ENCODE data around the gene GPM6B.

GPM6B gene

DNA sequence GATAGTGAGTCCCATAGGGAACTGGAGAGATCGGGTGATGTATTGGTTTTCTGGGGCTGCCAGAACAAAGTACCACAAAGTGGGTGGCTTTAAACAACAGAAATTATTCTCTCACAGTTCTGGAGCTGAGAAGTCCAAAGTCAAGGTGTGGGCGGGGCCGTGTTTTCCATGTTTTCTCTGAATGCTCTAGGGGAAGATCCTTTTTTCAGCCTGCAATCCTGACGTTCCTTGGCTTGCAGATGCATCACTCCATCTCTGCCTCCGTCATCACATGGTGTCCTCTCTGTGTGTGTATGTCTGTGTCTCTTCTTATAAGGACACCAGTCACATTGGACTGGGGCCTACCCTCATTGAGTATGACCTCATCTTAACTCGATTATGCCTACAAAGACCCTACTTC is 7.9 kb upstream of the GPM6B start:
- no peak for DNase-seq

DNA sequence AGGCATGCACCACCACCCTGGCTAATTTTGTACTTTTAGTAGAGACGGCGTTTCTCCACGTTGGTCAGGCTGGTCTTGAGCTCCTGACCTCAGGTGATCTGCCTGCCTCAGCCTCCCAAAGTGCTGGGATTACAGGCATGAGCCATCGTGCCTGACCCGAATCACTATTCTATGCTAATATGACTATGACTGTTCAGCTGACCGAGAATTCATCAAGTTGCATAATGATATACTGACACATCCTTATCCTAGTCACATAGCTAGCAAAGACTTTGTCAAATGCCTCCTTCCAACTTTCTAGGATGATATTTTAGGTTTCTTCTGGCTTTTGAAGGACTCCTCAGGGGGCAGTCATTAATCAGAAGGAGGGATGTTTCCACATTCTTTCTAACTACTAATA is 4.8 kb upstream of the GPM6B start:
- DNase-seq = no peak

DNA sequence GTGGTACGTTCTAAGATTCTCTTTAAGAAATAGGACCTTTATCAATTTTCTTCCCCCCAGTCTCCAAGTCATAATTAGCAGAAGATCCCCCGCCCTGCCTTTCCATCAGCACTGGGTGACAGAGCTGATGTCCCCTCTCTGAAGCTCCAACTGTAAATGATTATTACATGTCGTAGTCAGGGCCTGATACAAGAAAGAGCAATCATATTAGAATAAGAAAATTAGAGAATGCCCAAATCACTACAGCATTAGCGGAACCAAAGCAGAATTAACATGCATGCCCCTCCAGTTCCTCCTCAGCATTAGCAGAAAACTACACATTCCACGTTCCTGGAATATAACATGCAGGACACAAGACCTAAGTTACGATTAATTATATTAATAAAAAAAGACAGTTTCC is 717 bp downstream of the GPM6B start:
- DNase-seq = no peak

DNA sequence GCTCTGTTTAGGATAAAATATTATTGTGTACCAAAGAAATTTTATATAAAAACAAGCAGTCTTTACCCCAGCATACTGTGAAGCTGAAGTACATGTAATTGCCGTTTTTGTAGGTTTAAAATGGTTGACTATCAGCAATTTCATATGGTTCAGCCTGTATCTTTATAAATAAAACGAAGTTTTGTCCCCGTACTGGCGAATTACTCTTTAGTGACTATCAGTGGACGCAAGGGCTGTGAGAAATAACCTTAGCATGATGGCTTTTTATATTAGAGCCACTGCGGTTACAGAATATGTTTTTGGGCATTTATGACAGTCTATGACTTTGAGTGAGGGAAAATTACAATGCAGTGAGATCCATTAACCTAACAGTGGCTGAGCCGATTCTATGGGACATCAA is 1.2 kb downstream of the GPM6B start:
- no peak for DNase-seq

DNA sequence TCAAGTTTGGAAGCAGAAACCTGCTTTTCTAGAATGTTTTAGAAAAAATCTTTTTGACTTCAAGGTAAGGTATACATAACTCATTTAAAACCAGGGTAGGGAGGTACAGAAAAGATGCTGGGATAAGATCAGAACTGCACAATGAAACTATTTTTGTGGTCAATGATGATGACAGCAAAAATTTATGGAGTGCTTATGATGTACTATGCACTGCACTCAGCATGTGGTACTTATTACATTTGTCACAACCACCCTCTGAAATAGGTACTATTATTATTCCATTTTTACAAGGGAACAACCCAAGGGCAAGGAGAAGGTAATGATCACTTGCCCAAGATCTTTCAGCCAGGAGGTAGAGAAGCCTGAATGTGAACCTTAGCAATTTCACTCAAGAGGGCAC is 8.0 kb downstream of the GPM6B start:
- no peak for DNase-seq

DNA sequence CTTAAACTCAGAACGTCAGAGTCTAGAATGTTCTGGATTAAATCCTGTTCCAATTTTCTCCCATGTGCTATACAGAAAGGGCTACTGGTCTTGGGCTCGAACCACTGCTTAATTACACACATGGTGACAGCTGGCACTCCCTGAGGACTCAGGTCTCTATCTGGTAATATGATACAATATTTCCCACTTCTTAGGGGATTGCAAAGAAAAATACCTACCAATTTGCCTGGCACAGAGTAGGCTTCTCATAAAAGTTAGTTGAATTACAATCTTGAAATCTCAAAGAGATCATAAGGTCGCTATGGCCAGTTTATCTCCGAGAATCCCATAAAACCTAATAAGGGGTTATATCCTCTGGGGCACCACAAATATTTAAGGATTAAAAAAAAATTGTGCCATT is 8.6 kb downstream of the GPM6B start:
- DNase-seq = no peak

DNA sequence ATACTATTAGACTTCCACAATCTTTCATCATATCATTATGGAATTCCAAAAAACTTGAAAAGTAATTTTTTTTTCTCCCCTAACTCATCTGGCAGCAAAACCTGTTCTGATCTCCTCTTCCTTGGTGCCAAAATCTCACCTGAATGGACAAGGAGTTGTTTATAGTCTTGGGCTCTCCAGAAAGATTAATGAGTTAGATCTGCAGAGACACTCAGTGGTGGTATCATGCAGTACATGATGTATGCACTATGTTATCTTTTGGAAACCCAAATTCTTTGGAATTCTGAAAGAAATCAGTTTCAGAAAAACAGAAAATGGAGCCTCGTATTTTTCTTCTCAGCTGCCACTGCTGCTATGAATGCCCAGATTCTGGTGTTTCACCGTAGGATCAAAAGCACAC is 11.7 kb downstream of the GPM6B start:
- DNase-seq = no peak

DNA sequence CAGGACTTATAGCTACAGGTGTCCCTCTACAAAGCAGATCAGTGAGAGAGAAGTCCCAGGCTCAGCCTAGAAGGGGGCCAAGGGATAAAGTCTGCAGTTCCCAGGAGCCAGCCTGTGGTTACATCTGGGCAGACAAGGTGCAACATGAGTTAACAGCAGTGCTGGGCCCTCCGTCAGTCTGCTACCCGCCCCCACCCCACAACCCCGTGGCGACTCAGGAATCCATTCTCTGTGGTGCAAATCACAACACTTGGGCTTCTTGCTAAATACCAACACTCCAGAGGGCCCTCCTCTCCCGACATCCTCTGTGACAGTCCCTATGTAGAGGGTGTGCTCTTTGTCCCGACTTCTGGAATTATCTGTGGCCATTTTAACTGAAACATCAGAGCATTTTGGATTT is 13.8 kb downstream of the GPM6B start:
- no peak for DNase-seq

DNA sequence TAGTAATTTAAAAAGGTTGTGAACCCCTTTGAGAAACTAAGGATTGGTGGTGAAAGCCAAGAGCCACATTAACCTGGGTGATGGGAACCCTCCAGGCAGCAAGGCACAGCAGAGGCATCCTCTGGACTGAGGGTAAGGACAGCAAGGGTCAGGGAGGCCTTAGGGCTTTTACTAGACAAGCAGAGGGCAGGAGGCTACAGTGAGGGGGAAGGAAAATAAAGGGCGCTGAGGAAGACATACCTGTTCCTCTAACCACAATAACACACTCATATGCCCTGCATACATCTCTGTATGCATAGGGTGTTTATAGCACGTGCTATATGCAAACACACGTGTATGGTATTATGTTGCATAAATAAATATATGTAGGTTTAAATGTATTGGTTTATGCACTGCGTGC is 18.7 kb downstream of the GPM6B start:
- DNase-seq = no peak

DNA sequence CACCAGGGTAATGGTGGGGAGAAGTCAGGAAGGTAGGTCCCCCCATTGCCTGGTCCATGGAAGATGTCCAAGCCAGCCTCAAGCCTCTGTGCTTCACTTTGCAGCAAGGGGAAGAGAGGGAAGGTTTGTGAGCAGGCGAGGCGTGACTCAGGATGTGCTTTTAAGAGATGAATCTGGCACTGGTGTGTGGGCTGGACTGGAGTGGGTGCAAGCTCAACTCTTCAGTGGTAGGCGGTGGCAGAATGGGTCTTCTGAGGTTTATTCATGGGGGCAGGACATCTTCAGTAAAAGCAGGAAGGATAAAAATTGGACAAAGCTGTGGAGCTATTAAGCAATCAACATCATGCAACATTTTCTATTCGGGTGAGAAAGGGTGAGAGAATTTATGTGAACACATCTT is 19.4 kb downstream of the GPM6B start:
- no peak for DNase-seq

DNA sequence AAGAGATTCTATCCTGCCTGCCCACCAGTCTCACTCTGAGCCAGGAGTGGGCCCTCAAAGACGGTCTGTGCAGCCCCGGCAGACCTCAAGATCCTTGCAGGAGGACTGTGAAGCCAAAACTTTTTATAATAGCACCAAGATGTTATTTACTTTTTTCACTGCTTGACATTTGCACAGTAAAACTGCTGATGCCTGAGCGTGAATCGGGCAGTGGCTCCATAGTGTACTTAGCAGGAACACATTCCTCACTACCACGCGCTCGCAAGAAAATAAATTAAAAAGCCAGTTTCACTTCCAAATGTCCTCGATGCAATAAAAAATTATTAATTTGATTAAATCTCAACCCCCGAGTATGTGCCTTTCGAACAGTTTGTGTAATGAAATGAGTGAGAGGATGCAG is 22.5 kb downstream of the GPM6B start:
- no peak for DNase-seq

DNA sequence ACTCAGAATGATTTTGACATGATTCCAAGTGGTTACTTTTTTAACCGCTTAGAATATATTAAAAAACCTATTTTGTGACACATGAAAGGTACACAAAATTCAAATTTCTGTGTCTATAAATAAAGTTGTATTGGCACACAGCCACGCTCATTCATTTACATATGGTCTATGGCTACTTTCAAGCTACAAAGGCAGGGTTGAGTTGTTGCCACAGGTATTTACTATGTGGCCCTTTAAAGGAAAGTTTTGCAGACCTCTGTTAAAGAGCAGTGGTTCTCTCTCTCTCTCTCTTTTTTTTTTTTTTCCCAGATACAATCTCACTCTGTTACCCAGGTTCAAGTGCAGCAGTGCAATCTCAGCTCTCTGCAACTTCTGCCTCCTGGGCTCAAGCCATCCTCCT is 23.0 kb downstream of the GPM6B start:
- no peak for DNase-seq

DNA sequence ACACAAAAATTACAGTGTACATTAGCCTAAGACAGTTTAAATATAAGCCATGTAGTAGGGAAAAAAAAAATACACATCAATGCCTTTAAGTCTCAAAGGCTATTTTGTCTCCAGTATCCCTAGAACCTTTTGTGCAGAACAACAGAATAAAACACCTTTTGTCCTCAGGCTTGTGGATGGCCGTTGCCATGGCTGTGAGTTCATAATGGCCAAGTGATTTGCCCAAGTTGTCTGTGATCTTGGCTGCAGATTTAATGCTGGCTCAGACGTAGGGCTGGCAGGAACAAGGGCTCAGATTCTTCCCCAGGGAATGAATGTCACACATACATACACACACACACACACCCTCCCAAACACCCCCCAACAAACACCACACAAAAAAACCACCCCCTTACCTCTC is 25.3 kb downstream of the GPM6B start:
- DNase-seq = no peak

DNA sequence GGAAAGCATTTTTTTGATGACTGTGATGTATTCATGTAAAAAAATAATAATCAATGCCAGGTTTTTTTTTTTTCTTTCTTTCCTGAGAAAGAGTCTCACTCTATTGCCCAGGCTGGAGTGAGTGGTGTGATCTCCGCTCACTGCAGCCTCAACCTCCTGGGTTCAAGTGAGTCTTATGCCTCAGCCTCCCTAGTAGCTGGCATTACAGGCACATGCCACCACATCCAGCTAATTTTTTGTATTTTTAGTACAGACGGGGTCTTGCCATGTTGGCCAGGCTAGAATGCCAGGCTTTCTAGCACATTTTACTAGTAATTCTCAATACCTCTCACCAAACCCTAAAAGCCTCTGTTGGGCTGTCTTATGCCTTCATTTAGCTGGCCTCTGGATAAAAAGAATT is 25.7 kb downstream of the GPM6B start:
- DNase-seq = no peak

DNA sequence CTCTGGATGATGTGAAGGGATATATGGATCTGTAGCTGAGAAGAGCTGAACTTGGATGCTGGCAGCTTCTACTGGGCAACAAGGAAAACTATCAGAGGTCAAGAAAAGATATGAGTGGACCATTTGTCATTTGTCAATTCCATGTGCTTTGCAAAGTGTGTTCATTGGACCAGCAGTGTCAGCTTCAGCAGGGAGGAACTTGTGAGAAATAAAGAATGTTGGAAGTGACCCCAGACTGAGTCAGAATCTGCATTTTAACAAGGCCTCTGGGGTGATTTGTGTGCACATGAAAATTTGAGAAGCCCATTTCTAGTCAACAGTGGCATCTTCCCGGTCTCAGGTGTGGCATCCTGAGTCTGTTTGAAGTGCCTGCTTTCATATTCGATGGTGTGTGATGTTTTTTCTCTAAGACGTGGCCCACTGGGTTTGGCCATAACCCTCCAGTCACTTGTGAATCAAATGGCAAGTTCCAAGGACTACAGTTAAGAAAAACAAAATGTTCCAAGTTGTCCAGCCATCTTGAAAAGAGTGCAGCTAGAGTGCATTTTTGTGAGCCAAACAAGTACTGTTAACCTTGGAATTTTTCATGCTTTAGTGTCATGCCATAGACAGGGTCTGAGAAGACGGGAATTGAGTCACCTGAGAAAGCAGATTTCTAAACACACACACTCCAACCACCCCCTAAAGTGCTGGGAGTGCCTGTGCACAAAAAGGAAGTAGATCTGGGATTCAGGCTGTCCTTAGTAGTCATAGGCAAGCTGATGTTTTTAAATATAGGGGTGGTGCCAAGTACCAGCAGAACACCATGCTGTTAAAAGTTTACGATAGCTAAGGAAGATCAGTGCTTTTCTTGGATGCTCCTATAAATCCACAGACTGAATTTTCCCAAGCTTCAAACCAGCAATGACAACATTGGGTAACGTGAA is 26.4 kb downstream of the GPM6B start:
- no peak for DNase-seq

DNA sequence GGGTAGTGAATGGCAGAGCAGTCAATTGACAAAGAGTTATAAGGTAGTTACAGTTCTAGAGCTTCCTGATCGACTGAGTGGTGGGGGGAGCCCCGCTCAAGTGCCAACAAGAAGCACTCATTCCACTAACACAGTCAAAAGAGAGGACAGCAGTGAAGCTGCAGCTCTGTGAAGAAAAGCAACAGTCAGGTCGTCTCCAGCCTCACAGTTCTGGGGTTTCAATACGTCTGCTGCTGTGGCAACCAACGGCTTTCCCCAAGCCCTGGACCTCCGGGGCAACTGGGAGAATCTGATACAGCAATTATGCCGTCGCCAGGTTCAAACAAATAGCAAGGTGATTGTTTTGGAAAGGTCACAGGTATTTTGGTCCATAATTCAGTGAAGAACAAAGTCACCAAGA is 30.8 kb downstream of the GPM6B start:
- no peak for DNase-seq

DNA sequence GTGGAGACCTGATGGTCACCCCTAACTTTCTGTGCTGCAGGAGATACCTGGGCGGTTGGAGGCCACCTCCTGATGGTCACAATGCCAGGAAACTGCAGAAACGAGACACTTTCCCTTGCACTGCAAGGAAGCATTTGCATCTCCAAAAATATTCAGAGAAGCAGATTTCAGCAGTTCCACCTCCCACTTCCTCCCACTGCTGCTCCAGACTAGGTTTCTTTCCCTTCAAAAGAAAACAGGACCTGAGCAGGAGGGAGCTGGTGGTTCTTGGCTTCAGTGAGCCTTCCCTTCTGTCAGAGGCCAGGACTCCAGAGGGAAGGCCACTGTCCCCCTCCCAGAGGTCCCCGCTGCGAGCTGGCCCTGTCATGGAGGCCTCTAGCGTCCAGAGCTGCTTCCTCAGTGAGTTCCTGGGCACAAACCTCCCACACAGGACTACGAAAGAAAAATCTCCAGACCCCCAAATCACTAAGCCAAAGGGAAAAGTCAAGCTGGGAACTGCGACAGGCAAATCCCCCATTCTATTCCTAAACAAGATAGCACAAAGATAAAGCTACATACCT is 35.9 kb downstream of the GPM6B start:
- no peak for DNase-seq

DNA sequence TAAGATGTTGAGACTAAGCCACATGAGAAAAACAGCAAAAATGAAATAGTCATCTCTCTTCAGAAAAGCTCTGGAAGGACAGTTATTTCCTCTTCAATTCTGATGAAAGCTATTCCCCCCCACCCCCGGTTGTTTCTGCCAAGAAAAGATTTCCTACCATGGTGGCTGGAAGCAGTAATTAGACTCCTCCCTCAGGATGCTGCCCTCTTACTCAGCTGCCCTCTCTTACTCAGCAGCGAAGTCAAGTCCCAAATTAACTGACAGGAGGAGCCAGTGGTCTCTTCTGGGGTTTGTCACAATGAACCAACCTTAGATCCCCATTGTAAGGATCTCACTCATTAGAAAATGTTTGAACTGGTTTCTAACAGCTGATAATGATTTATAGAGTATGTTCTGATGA is 38.0 kb downstream of the GPM6B start:
- no peak for DNase-seq

DNA sequence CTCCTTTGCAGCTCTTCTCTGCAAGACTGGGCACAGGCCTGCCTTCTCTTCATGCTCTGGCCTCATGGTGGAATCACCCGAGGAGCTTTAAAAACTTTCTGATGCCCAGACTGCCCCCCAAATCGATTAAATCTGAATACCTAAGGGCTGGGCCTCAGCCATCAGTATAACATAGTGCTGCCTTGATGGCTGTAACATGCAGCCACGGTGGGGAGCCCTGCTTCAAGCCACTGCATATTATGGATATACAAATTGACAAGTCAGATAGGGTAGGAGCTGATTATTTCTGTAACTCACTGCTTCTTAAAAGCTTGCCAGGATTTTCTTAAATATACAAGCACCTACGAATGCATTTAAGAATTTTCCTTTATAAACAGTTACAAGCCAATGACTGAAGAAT is 40.5 kb downstream of the GPM6B start:
- no peak for DNase-seq

DNA sequence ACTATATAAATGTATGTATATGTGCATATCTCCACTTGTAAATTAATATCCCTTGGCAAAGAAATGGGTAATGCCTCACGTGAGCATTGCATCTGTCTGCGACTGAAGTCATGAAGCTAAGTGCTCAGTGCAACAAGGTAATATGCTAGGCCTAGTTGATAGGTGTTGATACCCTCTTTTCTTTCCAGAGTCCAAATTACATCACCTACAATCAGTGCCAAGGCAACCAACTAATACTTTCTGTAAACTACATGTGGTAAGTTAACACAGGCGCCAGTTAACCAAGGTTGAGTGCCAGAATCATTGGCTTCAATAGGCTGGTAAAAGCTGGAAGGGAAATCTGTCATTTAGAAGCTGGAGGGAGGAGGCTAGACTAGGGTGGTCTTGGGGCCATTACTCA is 41.1 kb downstream of the GPM6B start:
- no peak for DNase-seq

DNA sequence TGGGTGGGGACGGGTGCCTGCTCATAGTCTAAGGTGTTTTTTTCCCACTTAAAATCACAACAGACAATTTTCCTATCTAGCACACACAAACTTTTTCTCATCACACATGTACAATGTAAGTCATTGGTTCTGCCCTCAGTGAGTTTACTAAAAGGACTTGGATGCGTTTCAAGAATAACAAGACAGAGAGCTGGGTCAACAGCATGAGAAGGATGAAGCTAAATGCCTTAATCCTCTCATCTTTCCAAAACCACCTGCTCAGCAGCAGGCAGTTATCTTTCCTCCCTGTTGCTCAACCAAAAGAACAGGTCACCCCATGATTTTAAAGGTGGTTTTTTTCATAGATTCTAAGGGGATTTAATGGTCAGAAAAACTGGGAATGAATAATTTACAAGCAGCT is 42.2 kb downstream of the GPM6B start:
- DNase-seq = no peak

DNA sequence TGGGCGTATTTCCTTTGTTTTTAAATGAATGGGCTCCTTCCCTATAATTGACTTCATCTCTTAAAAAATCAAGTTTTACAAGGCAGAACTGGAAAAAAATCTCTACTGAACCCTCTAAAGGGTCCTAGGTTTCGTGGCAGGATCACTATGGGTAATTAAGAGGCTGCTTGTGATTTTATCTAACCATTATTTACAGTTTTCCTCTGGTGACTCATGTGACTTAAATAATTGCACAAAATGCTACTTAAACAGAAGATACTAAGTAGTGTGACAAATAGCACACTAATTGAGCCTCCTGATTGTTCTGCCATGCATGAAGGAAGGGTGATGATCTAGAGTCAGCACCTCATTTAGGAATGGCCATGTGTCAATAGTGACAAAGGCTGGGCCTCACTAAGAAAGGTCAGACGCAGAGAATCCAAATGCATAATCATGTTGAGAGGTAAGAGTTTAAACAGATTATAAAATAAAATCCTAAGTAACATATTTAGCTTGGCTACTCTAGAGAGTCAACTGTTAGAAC is 46.8 kb downstream of the GPM6B start:
- DNase-seq = no peak

DNA sequence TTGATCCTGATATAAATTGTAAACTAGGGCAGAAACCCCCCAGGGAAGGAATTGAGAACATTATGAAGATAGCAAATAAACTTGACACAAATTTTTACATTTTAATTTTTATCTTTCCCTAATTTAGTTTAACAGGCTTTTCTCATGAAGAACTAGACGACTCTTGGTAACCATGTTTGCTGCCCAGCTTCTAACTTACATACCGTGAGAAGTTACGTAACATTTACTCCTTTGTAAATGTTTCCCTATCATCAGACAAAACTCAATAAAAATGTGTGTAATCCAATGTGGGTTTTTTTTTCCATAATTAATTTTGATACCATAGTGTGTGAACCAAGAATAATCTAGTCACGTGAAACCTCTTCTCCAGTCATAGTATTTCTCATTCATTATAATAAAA is 48.0 kb downstream of the GPM6B start:
- DNase-seq = no peak

DNA sequence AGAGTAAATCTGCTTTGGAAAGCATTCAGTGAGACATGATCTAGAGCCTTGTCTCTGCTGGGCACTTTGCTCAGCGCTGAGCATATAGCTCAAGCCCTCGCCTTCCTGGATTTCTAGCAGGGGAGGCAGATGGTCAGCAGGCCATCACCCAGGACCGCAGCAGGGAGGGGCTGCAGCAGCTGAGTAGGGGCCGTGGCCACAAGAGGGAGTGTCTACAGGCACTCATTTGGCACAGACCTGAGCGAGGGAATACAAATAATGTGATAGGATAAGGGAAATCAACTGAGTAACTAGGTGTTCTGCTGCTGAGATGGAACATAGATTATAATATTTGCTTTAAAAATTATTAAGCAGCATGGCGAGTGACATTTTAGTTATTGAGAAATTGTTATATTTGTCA is 52.1 kb downstream of the GPM6B start:
- no peak for DNase-seq

DNA sequence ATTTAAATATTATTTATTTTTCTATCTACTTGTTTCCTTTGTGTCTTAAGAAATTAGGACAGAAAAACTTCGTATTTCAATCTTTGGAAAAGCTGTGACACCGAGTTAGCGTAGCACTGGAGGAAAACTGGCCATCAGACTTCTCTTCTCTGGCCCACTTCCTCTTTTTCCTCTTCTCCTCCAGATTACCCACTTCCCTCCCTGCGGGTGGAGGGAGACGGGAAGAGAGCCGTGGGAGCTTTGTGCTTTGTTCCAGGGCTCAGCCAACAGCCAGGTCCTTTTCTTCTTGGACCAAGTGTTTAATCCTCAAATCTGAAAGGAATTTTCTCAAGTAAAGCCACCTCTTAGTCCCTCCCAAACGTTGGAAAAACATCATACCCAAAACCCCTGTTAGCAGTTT is 52.6 kb downstream of the GPM6B start:
- no peak for DNase-seq

Data from SIG-M5 (cell line).